RWPE1 (cell line): ENCODE results near the gene CEP104.
A peak's percentile ranks its signal among the peaks of the same experiment; 100 is the strongest.

Source experiments
- CTCF ChIA-PET: fragments of 350-600 bp; sonication (Branson Sonifier 250); formaldehyde crosslinking; extraction: SDS; loops from one replicate; lab custom pipeline; 2021; lab: Yijun Ruan, JAX
- POLR2A ChIA-PET: fragments of 400-600 bp; formaldehyde crosslinking; extraction: SDS; loops from one replicate; lab custom pipeline; 2020; ENCODE audit warnings: antibody characterized with exemption; ENCODE audit not compliant: low non-redundant PET; lab: Yijun Ruan, JAX
- DNase-seq: peaks from one replicate; pipeline ENCODE4 v3.0.0; 2012; ENCODE audit warnings: low spot score
- H3K27ac ChIP-seq: fragments of 450-650 bp; 2 replicates; pipeline ENCODE4 v1.5.1; 2017
- CTCF ChIP-seq: fragments of 450-650 bp; conservative IDR thresholded peaks from 2 replicates; pipeline ENCODE4 v1.5.1; 2017; ENCODE audit warnings: low read depth, mild to moderate bottlenecking

Gene CEP104

GRCh38 chr1:3904006-3904842 lies 47.2 kb upstream of the CEP104 start:
- ChIA-PET CTCF (no interaction called here), POLR2A (no interaction called here)
- DNase-seq = no peak
- no peak for TF ChIP-seq CTCF
- H3K27ac ChIP-seq = 0 out of 2 replicates have a peak overlapping the region, but pooled peaks have one; percentile 11

GRCh38 chr1:3903141-3904005 lies 46.4 kb upstream of the CEP104 start:
- H3K27ac ChIP-seq = 0 out of 2 replicates have a peak overlapping the region, but pooled peaks have one; percentile 11
- POLR2A ChIA-PET = no interaction called here
- no peak for DNase-seq
- CTCF ChIA-PET = interaction anchor here (0.6 to 0.8 kb wide), 2 partner anchors 35 to 46 kb away, joined by 3 to 5 read pairs; partner anchors contain the start of genes CEP104 and DFFB
- TF ChIP-seq CTCF = no peak

GRCh38 chr1:3902571-3903091 lies 45.6 kb upstream of the CEP104 start:
- TF ChIP-seq CTCF = no peak
- ChIA-PET CTCF (interaction anchor here (0.8 kb wide), 1 partner anchor 45 kb away, joined by 3 read pairs; the partner anchor contains the start of genes CEP104 and DFFB), POLR2A (no interaction called here)
- H3K27ac ChIP-seq = no peak overlapping the region
- DNase-seq = no peak

GRCh38 chr1:3902111-3902511 lies 45.1 kb upstream of the CEP104 start:
- DNase-seq = no peak
- TF ChIP-seq CTCF = no peak
- ChIA-PET POLR2A (no interaction called here), CTCF (no interaction called here)
- no peak overlapping the region for H3K27ac ChIP-seq

- DNase-seq = peak; percentile 97
- peak overlapping the region; percentile 97 for H3K27ac ChIP-seq
- TF ChIP-seq CTCF = no peak
- ChIA-PET POLR2A (interaction anchor here (0.6 kb wide), 1 partner anchor 13 kb away, joined by 3 read pairs; no protein-coding TSS in a partner anchor), CTCF (interaction anchor here (0.6 to 1.0 kb wide), 2 partner anchors 10 to 1498 kb away, joined by 3 to 4 read pairs; no protein-coding TSS in a partner anchor)
Measured at GRCh38 chr1:3900969-3901529, 44.0 kb upstream of the CEP104 start.
